Measurements from ENCODE around the gene RCAN3. TPM values are rescaled to one million over a fixed set of nuclear protein-coding genes. Genes with fewer than 3 reads are reported as not detected.

Gene RCAN3
- total and polyA plus RNA-seq, 9 of the 15 experiments (the other 6 are each of a cell fraction or from before 2014, with no cell fraction given) = 0.10 to 1.4 (median 0.43) TPM

DNA sequence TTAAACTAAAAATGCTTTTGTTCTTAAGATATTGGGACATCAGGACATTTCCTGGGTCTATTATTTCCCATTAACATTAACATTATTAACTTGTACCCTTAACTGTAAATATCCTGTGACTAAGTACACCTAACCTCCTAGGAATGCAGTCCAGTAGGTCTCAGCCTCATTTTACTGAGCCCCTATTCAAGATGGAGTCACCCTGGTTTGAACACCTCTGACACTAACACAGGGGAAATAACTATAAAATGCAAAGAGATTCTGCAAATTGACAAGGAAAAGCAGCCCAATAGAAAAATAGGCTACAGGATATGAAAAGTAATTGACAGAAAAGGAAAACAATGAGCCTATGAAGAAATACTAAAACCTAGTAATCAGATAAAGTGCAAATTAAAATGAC lies 41.6 kb downstream of the RCAN3 start:
- intact Hi-C loops (cut with micrococcal nuclease) = loop anchor here (5.0 kb wide), 1 partner anchor 288 kb away; no protein-coding TSS in a partner anchor
- no TSS peak for BruUV-seq (replicated peaks)
- no peak for ATAC-seq
- DNase-seq (ENCODE audit: extremely low read depth in 1 of 4, low spot score in 3 of 4) = no peak
- Histone ChIP-seq H3K27me3 (ENCODE audit: control insufficient read depth in 2 of 2, insufficient read depth in 2 of 2, low read length in 2 of 2) (peaks cover 16 to 39% of the 10 kb centered on the region in 2 experiments), H2AFZ (ENCODE audit: low read depth, low read length) (no peak overlapping the region), H3K79me2 (ENCODE audit: control insufficient read depth, insufficient read depth, low read length) (no peaks in the 10 kb centered on the region), H4K20me1 (replicated peaks; ENCODE audit: control insufficient read depth, insufficient read depth, low read length) (no peaks in the 10 kb centered on the region), H3K9ac (ENCODE audit: insufficient read depth in 1 of 2, low read depth in 2 of 2, low read length in 2 of 2) (no peak overlapping the region), H3K9me1 (ENCODE audit: control insufficient read depth, insufficient read depth, low read length) (no peaks in the 10 kb centered on the region), H3K4me3 (no peak overlapping the region), H3K4me2 (ENCODE audit: insufficient read depth, low read length) (no peak overlapping the region), H3K4me1 (replicated peaks in 1 of 2; ENCODE audit: control insufficient read depth in 2 of 2, insufficient read depth in 2 of 2, low read length in 2 of 2) (peaks cover 0 to 3% of the 10 kb centered on the region in 2 experiments; a peak in 1 of 5 replicates), H3K9me3 (replicated peaks; ENCODE audit: control insufficient read depth, insufficient read depth, low read depth, low read length) (no peaks in the 10 kb centered on the region), H3K36me3 (ENCODE audit: control insufficient read depth, insufficient read depth, low read length) (no peaks in the 10 kb centered on the region), H3K27ac (ENCODE audit: extremely low read depth, low read depth, low read length) (no peak overlapping the region)
- FAIRE-seq = no peak
- ChIA-PET CTCF (ENCODE audit: low intra/inter-chr PET ratio) (no interaction called here), POLR2A (no interaction called here)
- in situ Hi-C loops (cut with MboI) = no loop called here
- no peak for TF ChIP-seq PRMT5 (CRISPR knock-in tag; IDR thresholded peaks at IDR 0.05)
- TF ChIP-seq RFX5 (IDR thresholded peaks at IDR 0.05; ENCODE audit: low read depth, low read length) = no peak
- TF ChIP-seq, protein P1, sequence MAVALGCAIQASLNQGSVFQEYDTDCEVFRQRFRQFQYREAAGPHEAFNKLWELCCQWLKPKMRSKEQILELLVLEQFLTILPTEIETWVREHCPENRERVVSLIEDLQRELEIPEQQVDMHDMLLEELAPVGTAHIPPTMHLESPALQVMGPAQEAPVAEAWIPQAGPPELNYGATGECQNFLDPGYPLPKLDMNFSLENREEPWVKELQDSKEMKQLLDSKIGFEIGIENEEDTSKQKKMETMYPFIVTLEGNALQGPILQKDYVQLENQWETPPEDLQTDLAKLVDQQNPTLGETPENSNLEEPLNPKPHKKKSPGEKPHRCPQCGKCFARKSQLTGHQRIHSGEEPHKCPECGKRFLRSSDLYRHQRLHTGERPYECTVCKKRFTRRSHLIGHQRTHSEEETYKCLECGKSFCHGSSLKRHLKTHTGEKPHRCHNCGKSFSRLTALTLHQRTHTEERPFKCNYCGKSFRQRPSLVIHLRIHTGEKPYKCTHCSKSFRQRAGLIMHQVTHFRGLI (CRISPR knock-in tag; IDR thresholded peaks at IDR 0.05) = no peak
- TF ChIP-seq HMGN3 (IDR thresholded peaks at IDR 0.05; ENCODE audit: borderline replicate concordance, extremely low read depth, insufficient read length, low read depth, low read length) = no peak
- no peak for TF ChIP-seq PYGO2 (tag; IDR thresholded peaks at IDR 0.05)
- TF ChIP-seq LARP7 (IDR thresholded peaks at IDR 0.05) = no peak
- no peak for TF ChIP-seq FOXK2 (conservative IDR thresholded peaks at IDR 0.05 in 1 of 2, IDR thresholded peaks at IDR 0.05 in 1 of 2; ENCODE audit: low read depth in 2 of 2)
- TF ChIP-seq NFYB (IDR thresholded peaks at IDR 0.05; ENCODE audit: extremely low read depth, insufficient read length) = no peak
- no peak for TF ChIP-seq RAD51 (IDR thresholded peaks at IDR 0.05; ENCODE audit: borderline replicate concordance, low read depth)

Measured in K562 (cell line).